ENCODE measurements around the gene LIMS2.

The LIMS2 gene

DNA sequence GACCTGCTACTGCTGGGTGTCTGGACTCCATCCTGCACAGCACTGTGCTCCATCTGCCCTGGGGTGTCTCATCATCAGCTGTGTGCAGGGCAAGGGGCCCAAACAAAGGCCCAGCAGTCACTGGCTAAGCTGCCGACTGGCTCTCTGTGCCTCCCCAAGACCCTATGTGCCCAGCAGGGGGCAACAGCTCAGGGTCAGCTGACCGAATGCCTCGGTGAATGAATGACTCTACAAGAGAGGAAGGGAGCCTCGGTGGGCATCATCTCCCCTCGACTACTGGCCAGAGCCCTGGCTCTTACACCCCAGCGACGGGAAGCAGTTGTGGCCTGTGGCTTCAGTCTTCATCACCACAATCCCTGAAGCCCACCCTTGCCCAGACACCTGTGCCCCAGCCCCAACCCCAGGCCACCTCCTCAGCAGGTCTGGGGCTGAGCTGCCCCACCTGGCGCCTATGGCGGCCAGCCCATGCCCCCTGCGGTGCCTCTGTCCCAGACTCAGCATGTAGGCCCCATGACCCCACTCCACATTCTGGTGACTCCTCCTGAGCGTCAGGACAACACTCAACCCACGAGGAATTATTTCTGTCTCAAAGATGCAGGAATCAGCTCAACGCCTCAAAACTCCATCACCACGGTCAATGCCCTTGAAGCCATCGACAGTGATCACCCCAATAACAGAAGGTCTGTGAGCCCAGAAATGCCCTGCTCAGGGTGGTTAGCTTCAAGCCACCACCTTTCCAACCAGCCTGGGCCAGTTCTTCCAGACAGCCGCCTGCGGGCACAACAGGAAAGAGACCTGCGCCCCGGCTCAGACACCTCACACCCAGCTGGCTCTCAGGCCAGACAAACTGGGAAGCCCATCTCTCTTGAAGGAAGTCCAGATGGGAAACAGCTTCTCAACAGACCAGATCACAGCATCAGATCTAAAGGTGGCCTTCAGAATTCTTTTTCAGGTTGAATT lies 31.0 kb downstream of the LIMS2 start:
- no peak for TF ChIP-seq CTCF (IDR thresholded peaks at IDR 0.05; ENCODE audit: insufficient read depth, low read depth, low read length, missing control alignments)
- no peak overlapping the region for H3K4me3 ChIP-seq (ENCODE audit: low read length)
- no peak for DNase-seq (ENCODE audit: low read depth)

- no peak for DNase-seq (ENCODE audit: low read depth)
- H3K4me3 ChIP-seq (ENCODE audit: low read length) = no peak overlapping the region
- TF ChIP-seq CTCF (IDR thresholded peaks at IDR 0.05; ENCODE audit: insufficient read depth, low read depth, low read length, missing control alignments) = no peak
Observed at GRCh38 chr2:127643439-127644065, 31.8 kb downstream of the LIMS2 start.

GRCh38 chr2:127642706-127643438 lies 32.5 kb downstream of the LIMS2 start:
- no peak for DNase-seq (ENCODE audit: low read depth)

DNA sequence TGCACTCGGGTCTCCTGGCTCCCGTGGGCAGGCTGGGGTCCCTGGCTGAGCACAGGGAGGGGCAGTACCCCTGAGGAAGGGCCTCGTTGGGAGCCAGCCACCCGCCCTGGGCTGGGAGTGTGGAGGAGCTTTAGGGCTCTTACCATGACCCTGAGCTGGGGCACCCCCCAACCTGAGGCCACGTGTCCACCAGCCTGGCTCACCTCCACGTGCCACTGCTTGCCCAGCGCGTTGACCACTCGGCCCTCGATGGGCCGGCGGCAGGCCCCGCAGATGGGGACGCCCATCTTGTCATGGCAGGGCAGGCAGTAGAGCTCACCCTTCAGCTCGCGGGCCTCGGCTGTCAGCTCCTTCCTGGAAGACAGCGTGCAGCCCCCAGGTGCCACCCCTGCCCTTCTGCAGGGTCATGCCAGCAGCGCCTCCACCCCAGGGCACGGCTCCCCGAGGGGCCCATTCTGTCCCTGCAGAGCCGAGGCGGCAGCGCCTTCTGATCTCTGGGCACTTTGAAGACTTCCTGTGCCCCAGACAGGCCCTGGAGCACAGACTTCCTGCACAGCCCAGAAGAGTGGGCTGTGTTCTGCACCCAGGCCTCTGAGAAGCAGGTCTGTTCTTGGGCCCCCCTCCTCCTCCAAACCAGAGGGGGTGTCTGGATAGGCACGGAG lies 33.4 kb downstream of the LIMS2 start:
- H3K4me3 ChIP-seq (ENCODE audit: low read length) = no peak overlapping the region
- no peak for DNase-seq (ENCODE audit: low read depth)
- TF ChIP-seq CTCF (IDR thresholded peaks at IDR 0.05; ENCODE audit: insufficient read depth, low read depth, low read length, missing control alignments) = no peak

More at GRCh38 chr2:127642706-127643438, 32.5 kb downstream of the LIMS2 start:
- no peak for TF ChIP-seq CTCF (IDR thresholded peaks at IDR 0.05; ENCODE audit: insufficient read depth, low read depth, low read length, missing control alignments)
- H3K4me3 ChIP-seq (ENCODE audit: low read length) = no peak overlapping the region

DNA sequence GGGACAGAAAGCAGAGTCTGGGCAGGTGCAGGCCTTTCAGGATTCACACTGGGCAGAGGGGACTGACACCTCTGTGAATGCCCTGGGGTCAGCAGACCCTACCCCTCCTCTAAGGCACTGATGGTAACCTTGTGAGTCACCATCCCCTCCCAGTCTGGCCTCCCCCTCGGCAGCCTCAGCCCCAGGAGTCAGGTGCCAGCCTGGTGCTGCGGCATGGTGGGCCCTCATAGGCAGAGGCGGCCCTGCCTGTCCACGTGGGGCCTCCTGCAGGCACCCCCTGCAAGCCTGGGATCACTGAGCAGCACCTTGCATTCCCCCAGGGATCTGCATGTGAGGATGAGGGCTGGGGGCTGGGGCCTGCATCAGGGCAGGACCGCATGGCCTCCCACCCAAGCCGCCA lies 34.2 kb downstream of the LIMS2 start:
- H3K4me3 ChIP-seq (ENCODE audit: low read length) = no peak overlapping the region
- TF ChIP-seq CTCF (IDR thresholded peaks at IDR 0.05; ENCODE audit: insufficient read depth, low read depth, low read length, missing control alignments) = no peak
- no peak for DNase-seq (ENCODE audit: low read depth)
